CD4-positive, alpha-beta T cell treated with Interleukin-17A for 4 hours (primary cell): Measurements from ENCODE around the gene MANSC4.
"Not testable (repeated sequence)": the region's sequence is repeated elsewhere in the genome, so short reads cannot be mapped to it uniquely, and the experiment has no call there.

Source experiments
- DNase-seq: peaks from one replicate; pipeline ENCODE4 v3.0.0-alpha.2; 2020; ENCODE audit warnings: mixed read lengths

Gene MANSC4

DNA sequence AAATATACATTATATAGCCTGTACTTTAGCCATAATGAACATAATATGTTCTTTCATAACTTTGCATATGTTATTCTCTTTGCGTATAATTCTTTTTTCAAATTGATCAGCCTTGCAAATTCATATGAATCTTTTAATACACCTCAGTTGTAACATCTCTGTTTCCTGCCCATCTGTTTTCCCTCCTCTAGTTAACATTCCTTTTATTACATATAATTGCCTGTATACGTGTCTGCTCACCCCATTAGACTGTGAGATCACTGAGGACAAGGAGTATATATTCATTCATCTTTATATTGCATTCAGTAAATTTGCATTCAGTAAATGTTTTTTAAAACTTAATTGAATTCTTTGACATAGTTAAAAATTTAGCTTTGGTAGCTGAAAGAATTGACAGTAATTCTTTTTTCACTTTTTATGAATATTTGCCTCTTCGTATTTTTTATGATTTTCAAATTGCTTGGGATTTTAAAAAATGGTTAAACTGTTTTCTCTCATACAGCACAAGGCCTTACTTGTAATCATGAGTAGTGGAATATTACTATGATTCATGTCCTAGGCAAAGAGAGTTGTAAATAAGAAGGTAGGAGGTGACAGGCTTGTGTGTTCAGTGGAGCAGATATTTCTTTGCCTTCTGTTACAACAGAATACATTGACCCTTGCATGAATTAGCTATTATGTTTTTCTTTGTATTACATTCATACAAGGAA is 32.8 kb downstream of the MANSC4 start:
- DNase-seq = no peak

DNA sequence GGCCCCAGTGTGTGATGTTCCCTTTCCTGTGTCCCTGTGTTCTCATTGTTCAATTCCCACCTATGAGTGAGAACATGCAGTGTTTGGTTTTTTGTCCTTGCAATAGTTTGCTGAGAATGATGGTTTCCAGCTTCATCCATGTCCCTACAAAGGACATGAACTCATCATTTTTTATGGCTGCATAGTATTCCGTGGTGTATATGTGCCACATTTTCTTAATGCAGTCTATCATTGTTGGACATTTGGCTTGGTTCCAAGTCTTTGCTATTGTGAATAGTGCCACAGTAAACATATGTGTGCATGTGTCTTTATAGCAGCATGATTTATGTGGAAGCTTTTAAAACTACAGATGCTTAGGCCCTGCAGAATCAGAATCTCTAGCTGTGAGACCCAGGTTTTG is 34.3 kb downstream of the MANSC4 start:
- not testable (repeated sequence) for DNase-seq

DNA sequence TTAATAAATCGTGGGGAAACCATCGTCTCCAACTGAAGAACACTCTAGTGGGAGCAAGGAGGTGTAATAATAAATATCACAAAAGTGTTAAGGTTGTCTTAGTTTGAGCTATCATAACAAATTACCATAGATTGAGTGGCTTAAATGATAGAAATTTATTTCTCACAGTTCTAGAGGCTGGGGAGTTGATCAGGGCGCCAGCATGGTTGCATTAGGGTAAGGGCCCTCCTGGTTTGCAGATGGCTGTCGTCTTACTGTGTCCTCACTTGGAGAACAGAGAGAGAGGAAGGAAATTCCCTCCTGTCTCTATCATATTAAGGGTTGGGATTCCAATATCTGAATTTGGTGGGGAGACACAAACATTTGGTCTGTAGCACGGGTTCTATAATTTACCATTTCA is 36.4 kb downstream of the MANSC4 start:
- no peak for DNase-seq

DNA sequence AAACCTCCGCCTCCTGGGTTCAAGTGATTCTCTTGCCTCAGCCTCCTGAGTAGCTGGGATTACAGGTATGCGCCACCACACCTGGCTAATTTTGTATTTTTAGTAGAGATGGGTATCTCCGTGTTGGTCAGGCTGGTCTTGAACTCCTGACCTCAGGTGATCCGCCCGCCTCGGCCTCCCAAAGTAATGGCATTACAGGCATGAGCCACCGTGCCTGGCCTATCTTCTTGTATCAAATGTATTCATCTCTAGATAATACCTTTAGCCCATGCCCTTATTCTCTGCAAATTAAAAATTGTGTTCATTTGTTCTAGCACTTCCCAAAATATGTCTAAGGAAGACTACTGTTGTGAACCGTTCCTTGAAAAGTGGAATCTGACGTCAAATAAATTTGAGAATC is 45.7 kb downstream of the MANSC4 start:
- not testable (repeated sequence) for DNase-seq

DNA sequence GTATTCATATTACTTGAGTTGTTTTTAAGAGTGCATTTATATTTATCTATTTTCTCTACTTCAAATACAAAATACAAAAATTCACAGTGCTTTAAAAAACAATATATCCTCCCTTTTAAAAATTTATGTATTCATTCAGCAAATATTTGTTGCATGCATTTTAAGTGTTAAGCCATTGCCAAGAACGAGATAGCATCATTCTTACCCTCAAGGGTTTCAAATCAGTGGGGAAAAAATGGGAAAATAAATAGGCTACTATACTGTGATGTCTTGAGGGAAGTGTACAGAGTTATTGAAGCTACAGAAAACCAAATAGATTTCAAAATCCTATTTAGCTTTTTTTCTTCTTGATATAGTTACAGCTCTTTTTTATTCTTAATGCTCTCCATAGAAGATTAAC is 46.2 kb downstream of the MANSC4 start:
- DNase-seq = no peak

DNA sequence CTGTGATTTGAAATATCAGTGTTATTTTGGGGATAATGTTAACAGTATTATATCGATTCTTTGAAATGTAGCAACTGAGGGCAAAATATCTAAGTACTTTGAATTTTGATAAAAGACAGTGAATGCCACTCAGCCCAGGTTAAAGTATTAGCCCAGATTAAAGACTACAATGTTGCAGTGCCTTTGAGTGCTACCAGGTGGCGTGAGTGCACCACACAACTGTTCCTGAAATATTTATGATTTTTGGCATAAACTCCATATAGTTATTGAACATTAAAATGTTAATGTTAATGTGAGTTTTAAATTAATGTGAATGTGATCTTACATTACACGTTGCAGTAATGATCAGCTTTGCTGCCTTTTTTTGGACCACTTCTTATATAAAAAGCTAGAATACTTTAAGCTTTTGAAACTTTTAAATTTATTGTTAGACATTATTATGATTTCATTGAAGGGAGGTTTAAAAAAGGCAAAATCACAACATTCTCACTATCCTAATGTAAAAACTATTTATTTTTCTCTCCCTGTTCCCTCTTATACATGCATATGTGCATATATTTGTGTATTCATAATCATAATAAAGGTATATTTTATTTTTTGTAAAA is 46.9 kb downstream of the MANSC4 start:
- peak; percentile 52 for DNase-seq

DNA sequence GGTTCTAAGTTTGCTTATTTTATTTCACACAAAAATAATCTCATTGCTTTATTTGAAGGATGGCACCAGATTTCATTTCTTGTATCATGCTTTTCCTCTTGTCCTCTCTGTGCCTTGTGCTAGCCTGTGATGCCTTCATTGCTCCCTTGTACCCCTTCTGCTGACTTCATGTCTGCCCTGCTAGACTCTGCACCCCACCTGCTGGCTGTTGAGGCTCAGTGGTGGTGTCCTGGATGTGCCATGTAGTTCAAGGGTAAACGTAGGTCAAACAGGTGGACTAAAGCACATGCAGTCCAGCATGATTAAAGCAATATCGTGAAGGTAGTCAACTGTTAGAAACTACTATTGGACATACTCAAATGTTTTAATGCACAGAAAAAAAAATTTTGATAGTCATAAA is 47.8 kb downstream of the MANSC4 start:
- no peak for DNase-seq

DNA sequence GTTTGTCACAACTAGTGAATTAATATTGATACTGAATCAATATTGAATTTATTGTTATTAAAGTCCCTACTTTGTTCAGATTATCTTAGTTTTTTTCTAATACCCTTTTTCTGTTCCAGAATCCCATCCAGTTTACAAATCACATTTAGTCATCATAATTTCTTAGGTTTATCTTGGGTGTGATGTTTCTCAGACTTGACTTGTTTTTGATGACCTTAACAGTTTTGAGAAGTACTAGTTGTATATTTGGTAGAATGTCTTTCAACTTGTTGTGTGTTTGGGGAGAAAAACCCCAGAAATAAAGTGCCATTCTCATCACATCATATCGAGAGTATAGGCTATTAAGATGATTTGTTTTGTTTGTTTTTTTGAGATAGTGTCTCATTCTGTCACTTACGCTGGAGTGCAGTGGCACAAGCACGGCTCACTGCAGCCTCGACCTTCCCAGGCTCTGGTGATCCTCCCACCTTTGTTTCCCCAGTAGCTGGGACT is 49.9 kb downstream of the MANSC4 start:
- no peak for DNase-seq

DNA sequence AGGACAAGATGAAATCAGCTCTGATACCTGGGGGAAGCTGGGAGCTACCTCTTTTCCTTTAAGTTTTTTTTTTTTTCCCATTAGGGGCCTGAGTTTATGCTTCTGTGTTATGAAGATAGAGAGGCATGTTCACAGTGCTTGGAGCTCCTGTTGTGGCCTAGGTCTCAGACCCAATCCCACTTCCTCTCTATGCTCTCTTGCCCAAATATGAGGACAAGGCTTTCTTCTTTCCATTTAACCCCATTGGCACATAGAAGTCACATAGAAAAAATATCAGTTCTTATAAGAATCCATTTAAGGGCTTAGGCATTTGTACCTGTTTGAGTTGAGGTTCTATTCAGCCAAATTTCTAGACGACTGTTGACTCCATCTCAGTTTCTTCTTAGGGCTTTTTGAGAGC is 56.8 kb downstream of the MANSC4 start:
- no peak for DNase-seq
